Endothelial cell of hepatic sinusoid (primary cell): Measurements from ENCODE around the gene HOXD12.

Experiments used
- in situ Hi-C: cut with HindIII; loops from 2 replicates; pipeline ENCODE4 v1.10.0; 2017; ENCODE audit warnings: low sequenced_read_pairs

HOXD12 gene

DNA sequence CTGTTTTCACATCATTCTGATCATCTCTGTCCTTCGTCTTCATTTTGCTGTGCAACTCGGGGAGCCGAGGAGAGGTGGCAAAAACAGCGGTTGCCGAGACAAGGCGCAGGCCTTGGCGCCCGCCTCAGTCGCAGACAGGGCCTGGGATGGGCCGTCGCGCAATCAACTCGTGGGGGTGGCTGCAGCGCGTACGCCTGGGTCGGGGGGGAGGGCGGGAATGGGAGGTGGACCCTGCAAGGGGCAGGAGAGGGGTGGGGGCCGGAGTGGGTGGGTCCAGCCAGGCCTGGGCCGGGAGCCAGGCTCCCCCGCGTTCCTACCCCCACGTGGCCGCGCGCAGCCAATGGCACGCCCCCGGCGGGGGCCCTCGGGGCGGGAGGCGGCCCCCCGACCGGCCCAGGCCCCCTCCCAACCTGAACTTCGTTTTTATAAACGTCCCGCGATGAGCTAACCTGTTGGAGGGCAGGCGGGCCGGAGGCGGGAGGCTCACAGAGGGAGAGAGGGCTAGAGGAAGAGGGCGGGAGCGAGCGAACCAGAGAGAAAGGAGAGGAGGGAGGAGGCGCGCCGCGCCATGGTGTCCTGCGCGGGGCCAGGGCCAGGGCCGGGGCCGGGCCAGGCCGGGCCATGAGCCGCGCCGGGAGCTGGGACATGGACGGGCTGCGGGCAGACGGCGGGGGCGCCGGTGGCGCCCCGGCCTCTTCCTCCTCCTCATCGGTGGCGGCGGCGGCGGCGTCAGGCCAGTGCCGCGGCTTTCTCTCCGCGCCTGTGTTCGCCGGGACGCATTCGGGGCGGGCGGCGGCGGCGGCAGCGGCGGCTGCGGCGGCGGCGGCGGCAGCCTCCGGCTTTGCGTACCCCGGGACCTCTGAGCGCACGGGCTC is 7.1 kb upstream of the HOXD12 start, which contains the start of gene HOXD13:
TSS of gene HOXD13 (plus strand) at position 452 of the 875 bp plus-strand sequence. CDS start at position 622, 170 bp downstream.
- in situ Hi-C loops = loop anchor here (5.0 to 10.0 kb wide), 3 partner anchors 100 to 618 kb away; no protein-coding TSS in a partner anchor

GRCh38 chr2:176093145-176093897 is 6.3 kb upstream of the HOXD12 start:
- in situ Hi-C loops = loop anchor here (5.0 to 10.0 kb wide), 3 partner anchors 101 to 619 kb away; no protein-coding TSS in a partner anchor

GRCh38 chr2:176093898-176094249 is 5.7 kb upstream of the HOXD12 start:
- in situ Hi-C loops = loop anchor here (5.0 to 10.0 kb wide), 3 partner anchors 102 to 619 kb away; no protein-coding TSS in a partner anchor

DNA sequence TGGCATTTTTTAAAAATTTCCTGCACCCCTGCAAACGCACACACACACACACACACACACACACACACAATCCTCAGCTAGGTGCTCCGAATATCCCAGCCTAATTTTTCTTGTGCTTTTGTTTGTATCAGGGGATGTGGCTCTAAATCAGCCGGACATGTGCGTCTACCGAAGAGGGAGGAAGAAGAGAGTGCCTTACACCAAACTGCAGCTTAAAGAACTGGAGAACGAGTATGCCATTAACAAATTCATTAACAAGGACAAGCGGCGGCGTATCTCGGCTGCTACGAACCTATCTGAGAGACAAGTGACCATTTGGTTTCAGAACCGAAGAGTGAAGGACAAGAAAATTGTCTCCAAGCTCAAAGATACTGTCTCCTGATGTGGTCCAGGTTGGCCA is 5.2 kb upstream of the HOXD12 start:
- in situ Hi-C loops = loop anchor here (5.0 to 10.0 kb wide), 3 partner anchors 102 to 620 kb away; no protein-coding TSS in a partner anchor

- in situ Hi-C loops = loop anchor here (10.0 kb wide), 1 partner anchor 621 kb away; no protein-coding TSS in a partner anchor
Measured at GRCh38 chr2:176095421-176095820, 4.2 kb upstream of the HOXD12 start.

DNA sequence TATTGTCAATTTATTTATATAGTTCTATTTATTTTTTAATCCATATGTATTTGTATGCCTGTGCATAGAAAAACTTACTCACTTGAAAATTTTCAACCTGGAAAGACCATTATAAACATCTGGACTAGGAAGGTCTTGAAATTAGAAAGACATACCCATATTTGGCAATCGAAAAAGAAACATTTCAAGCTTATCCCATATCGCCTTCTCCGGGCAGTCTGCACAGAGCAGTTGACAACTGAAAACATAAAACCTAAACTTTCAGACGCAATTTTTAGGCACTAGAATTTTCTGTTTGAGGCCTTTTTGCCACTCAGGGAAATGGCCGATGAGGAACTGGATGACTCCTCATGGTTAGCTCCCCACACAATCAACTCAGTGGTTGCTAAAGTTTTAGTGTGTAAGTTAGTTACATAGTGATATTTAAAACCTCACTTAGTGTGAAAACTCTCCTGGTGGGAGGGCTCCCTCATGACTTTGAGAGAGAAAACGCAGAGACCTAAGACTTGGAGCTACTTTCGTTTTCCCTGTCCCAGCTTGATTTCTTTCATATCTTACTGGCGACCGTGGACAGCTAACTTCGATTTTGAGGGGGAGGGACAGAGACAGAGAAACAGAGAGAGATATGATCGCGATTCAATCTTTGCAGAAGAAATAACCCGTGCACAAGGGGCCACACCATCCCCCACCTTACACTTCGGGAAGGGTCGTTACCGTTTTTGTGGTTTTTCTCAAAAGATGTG is 3.2 kb upstream of the HOXD12 start:
- in situ Hi-C loops = loop anchor here (10.0 kb wide), 1 partner anchor 622 kb away; no protein-coding TSS in a partner anchor

GRCh38 chr2:176096986-176097819 is 2.4 kb upstream of the HOXD12 start:
- in situ Hi-C loops = loop anchor here (10.0 kb wide), 1 partner anchor 622 kb away; no protein-coding TSS in a partner anchor

GRCh38 chr2:176097820-176098365 is 1.7 kb upstream of the HOXD12 start:
- in situ Hi-C loops = loop anchor here (10.0 kb wide), 1 partner anchor 623 kb away; no protein-coding TSS in a partner anchor

DNA sequence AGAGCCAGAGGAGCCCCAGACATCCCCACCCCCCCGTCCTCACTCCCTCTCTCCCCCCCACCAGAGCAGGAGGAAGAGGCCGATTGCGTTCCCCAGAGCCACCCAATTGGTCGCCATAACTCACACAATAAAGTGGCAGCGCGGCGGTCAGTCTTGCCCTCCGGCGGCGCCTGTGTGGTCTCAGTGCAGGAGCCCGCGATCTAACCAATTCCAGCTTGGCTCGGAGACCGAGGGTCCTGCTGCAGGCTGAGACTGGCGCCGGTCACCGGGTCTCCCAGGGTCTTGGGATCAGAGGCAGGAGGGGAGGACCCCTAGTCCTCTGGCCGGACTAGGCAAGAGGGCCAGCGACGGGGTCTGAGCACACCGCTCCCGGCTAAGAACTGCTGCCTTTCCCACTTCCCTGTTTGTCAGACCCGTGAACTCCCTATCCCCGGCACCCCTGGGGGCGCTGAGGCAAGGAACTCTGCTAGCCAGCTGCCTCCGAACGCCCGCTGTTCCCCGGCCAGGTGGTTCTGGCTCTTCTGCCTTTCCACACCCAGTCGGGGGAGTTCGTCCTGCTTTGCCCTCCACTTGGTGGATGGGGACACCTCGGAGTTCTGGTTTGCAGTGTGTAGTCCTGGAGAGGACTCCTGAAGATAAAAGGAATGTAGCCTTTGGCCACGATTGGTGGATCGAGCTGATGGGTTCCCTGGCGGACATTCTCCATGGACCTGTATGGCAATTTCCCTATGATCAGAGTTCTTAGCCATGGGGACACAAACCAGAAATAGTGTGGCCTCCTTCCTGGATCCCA is 1.0 kb upstream of the HOXD12 start:
- in situ Hi-C loops = loop anchor here (10.0 kb wide), 1 partner anchor 624 kb away; no protein-coding TSS in a partner anchor

DNA sequence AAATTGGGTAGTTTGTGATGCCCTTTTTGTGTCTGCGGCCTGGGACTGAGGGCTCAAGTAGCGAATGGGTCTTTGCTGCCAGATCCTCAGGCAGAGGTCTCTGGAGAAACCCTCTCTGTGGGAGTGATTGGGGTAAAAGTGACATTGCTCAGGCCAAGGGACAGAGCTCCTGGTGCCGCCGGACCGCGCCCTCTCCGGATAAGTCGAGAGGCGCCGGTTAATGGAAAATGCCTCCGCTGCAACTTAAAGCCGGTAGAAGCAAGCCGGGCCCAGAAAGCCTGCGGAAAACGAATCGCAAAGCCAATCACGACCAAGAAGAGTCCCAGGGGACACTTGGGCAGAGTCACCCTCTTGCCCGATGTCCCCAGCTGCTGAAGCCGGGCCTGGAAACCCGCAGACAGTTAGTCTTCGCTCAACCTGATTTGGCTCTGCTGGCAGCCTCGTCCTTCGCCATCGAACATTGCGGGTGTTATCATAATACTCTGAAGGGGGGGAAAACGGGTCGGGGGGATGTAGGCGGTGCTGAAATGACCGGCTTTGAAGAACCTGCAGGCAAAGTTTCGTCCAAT is 352 bp upstream of the HOXD12 start:
- in situ Hi-C loops = loop anchor here (10.0 kb wide), 1 partner anchor 624 kb away; no protein-coding TSS in a partner anchor

DNA sequence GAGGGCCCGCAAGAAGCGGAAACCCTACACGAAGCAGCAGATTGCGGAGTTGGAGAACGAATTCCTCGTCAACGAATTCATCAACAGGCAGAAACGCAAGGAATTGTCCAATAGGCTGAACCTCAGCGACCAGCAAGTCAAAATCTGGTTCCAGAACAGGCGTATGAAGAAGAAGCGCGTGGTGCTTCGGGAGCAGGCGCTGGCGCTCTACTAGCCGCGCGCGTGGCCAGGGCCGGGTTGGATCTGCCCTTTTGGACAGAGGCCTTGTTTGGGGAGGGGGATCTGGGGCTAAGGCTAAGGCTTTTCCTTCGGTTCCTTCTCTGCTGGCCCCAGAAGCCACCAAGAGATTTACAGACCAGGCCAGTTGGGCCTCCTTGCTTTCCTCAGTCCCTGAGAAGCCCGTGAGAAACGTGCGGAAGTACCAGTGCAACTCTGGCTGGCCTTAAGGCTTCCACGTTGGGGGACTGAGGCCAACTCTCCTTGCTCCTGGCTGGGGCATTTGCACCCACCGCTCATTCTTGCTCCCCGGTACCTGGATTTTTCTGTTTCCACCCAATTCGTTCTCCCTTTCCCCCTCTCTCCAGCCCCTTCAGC is 1.0 kb downstream of the HOXD12 start:
- in situ Hi-C loops = loop anchor here (25.0 kb wide), 1 partner anchor 1037 kb away; no protein-coding TSS in a partner anchor

DNA sequence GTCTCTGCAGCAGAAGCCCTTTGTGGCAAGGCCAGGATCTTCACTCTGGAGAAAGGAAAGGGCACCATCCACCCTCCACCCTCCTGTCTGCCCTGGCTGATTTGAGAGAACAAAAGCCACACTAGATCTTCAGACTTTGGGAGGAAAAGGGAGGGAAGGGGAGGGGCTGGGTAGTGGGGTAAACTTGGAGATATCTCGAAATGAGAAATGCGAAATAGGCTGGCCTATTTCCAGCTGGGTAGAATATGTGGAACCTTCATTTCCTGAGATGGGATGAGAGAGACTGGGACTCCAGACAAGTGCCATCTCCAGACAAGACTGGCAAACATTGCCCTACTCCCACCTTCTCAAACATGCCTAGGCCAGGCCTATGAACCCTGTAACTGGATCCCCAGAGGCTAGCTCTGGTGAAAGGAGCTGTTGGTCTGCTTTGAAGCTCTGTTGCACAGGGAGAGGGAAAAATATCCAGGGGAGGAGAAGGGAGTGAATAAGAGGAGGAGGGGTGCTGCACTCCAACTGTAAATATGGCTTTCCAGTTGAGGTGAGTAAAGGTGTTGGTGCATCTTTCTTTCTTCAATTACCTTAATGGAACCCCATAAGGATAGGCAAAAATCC is 1.7 kb downstream of the HOXD12 start:
- in situ Hi-C loops = loop anchor here (25.0 kb wide), 1 partner anchor 1036 kb away; no protein-coding TSS in a partner anchor

DNA sequence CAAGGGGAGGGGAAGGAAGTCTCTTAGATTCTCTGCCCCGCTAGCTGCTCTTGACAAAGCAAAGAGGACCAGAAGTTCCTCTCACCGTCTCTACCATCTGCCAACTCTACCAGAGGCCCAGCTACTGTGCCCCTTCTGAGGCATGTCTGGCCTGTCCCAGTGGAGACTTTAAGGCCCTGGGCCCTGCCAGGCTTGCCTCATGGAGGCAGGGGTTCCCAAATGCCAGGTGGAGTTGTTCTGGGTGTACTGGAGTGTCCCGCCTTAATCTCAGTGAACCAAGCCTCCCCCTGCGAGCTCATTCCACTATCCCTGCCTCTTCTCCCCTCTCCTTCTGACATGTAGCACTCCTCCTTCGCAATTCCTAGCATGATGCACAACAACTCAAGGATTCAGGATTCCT is 2.2 kb downstream of the HOXD12 start:
- in situ Hi-C loops = loop anchor here (25.0 kb wide), 1 partner anchor 1035 kb away; no protein-coding TSS in a partner anchor

DNA sequence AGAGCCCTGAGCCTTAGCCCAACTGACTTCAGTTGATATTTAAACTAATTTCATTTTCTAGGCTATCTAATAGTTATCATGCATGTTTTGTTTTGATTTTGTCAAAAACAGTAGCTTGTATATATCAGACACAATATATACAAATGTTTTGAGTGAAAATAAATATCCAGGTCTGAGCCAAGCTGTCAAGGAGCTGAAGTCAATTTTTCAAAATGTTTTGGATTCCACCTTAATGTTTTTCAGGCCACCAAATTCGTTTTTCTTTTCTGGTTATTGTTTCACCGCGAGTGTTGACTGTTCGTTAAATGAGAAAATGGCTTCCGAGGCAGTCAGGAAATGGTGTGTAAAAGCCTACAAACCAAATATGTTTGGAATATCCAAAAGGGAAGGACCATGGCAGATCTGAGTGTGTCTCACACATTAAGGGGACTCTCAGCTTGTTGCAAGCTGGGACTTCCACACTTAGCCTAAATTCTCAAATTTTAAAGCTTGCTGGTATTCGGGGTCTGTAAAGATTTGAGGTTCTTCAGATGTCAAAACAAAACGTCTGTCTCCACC is 2.8 kb downstream of the HOXD12 start:
- in situ Hi-C loops = loop anchor here (25.0 kb wide), 1 partner anchor 1035 kb away; no protein-coding TSS in a partner anchor

DNA sequence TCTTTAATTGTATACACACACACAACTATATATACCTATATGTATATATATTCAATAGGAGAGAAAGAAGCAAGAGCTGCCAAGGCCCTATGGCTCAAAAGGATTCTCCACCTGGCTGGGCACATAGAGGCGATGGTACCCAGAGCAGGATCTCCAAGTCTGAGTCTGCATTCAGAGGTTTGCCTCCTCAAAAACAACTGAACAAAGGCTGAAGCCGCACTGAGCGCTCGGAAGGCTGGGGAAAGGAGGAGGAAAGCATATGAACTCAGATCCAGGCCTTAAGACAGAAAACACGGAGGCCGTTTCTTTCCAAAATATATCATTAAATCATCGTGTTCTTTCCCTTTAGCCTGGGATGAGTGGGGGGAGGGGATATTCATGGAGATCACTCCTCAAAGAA is 3.6 kb downstream of the HOXD12 start:
- in situ Hi-C loops = loop anchor here (25.0 kb wide), 1 partner anchor 1034 kb away; no protein-coding TSS in a partner anchor

DNA sequence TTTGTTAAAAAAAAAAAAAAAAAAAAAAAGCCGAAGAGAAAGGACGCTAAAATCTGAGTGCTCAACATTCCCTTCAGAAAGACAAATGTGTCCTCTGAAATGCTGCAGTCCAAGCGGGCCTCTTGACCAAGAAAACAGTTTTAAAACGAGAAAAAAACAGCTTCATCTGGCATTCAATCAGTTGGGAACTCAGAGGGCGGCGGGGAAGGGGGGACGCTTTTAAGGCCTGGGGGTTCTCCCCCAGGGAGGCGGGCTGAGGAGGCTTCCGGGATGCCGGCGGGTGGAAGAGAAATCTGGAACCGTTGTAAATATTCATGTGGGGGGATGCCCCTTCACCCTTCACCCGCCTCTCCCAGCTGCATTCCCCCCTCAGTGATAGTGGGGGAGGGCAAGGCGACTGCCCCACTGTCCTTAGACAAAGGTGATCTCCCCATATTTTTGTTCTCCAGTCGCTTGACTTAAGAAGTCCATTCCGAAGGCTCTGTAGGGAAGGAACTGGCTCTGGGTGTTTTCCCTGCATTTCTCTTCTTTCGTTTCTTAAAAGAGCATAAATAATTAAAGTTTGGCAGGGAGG is 4.2 kb downstream of the HOXD12 start:
- in situ Hi-C loops = loop anchor here (25.0 kb wide), 1 partner anchor 1033 kb away; no protein-coding TSS in a partner anchor
